ENCODE results near the gene ANKRD11. TPM values are rescaled to one million over a fixed set of nuclear protein-coding genes. Genes with fewer than 3 reads are reported as not detected.

ANKRD11 gene
- polyA plus RNA-seq, 1 donor (not counting 4 experiments of a cell fraction or from before 2014, with no cell fraction given): 30.1 TPM

DNA sequence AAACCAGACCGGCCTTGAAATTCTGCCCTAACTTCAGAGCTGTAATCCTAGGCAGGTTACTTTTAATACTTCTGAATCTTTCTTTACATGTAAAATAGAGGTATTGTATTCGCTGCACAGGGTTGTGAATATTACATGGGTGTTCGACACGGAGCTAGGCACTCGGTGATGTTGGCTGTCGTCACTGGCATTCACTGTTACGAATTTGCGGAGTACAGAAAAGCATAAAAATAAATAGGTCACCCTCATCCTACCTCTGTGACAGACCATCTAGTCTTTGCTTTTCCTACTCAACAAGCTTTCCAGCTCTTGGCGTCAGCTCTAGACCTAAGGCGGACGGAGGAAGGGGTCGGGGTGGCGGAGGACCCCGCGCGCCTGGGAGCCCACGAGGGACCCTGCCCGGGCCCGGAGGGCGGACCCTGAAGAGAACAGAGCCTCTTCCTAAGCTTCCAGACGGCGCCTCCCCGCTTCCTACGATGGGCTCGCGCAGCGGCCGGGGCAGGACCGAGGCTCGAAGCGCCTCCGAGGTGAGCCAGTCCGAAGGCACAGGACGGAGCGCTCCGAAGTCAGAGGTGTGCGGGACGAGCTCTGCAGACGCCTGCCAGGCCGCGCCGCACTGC, 17.0 kb upstream of the ANKRD11 start:
- dilution Hi-C loops (cut with MboI; ENCODE audit: extremely low pct_ligation_motif_present, low sequenced_read_pairs): no loop called here
- Histone ChIP-seq H3K4me2 (ENCODE audit: control insufficient read depth, extremely low read depth, insufficient read depth, low read depth, low read length) (peak overlapping the region; percentile 97), H3K9me3 (ENCODE audit: control insufficient read depth, low read depth, low read length) (no peaks in the 10 kb centered on the region), H3K27ac (ENCODE audit: control insufficient read depth, insufficient read depth, low read length) (peak overlapping the region; percentile 90), H3K36me3 (ENCODE audit: control insufficient read depth in 2 of 2, extremely low read depth in 1 of 2, insufficient read depth in 2 of 2, low read length in 2 of 2) (peaks cover 13% of the 10 kb centered on the region in 2 experiments), H3K9me1 (ENCODE audit: control insufficient read depth, extremely low read depth, insufficient read depth, low read length) (no peaks in the 10 kb centered on the region), H2AFZ (ENCODE audit: control insufficient read depth, low read length) (peak overlapping the region; percentile 56), H3K4me3 (ENCODE audit: control insufficient read depth in 2 of 3, extremely low read depth in 1 of 3, insufficient read depth in 2 of 3, low read depth in 1 of 3, low read length in 3 of 3) (peak overlapping the region; percentile 86 to 97 (median 87)), H4K20me1 (ENCODE audit: control insufficient read depth, extremely low read depth, insufficient read depth, low read length) (no peaks in the 10 kb centered on the region), H3K4me1 (ENCODE audit: control insufficient read depth, extremely low read depth, insufficient read depth, low read length) (peaks cover 38% of the 10 kb centered on the region), H3K27me3 (ENCODE audit: control insufficient read depth, extremely low read depth, insufficient read depth, low read length) (no peaks in the 10 kb centered on the region), H3K79me2 (ENCODE audit: control insufficient read depth, insufficient read depth, low read length) (peaks cover 46% of the 10 kb centered on the region), H3K9ac (ENCODE audit: control insufficient read depth, extremely low read depth, insufficient read depth, low read length) (peak overlapping the region; percentile 95)
- no peak for TF ChIP-seq EZH2 (IDR thresholded peaks at IDR 0.05; ENCODE audit: low read length)
- TF ChIP-seq, protein P1, sequence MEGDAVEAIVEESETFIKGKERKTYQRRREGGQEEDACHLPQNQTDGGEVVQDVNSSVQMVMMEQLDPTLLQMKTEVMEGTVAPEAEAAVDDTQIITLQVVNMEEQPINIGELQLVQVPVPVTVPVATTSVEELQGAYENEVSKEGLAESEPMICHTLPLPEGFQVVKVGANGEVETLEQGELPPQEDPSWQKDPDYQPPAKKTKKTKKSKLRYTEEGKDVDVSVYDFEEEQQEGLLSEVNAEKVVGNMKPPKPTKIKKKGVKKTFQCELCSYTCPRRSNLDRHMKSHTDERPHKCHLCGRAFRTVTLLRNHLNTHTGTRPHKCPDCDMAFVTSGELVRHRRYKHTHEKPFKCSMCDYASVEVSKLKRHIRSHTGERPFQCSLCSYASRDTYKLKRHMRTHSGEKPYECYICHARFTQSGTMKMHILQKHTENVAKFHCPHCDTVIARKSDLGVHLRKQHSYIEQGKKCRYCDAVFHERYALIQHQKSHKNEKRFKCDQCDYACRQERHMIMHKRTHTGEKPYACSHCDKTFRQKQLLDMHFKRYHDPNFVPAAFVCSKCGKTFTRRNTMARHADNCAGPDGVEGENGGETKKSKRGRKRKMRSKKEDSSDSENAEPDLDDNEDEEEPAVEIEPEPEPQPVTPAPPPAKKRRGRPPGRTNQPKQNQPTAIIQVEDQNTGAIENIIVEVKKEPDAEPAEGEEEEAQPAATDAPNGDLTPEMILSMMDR (optimal IDR thresholded peaks at IDR 0.05 in 1 of 3, IDR thresholded peaks at IDR 0.05 in 1 of 3, conservative IDR thresholded peaks at IDR 0.05 in 1 of 3; ENCODE audit: extremely low read depth in 1 of 3, insufficient read depth in 2 of 3, low read length in 3 of 3): no peak
- FAIRE-seq: no peak
- no peak for DNase-seq (ENCODE audit: low read depth, low spot score)

- Histone ChIP-seq H3K9ac (ENCODE audit: control insufficient read depth, extremely low read depth, insufficient read depth, low read length) (peak overlapping the region; percentile 95), H3K79me2 (ENCODE audit: control insufficient read depth, insufficient read depth, low read length) (peaks cover 43% of the 10 kb centered on the region), H2AFZ (ENCODE audit: control insufficient read depth, low read length) (no peak overlapping the region), H3K4me2 (ENCODE audit: control insufficient read depth, extremely low read depth, insufficient read depth, low read depth, low read length) (peak overlapping the region; percentile 97), H3K36me3 (ENCODE audit: control insufficient read depth in 2 of 2, extremely low read depth in 1 of 2, insufficient read depth in 2 of 2, low read length in 2 of 2) (peaks cover 10 to 13% of the 10 kb centered on the region in 2 experiments), H3K9me1 (ENCODE audit: control insufficient read depth, extremely low read depth, insufficient read depth, low read length) (no peaks in the 10 kb centered on the region), H4K20me1 (ENCODE audit: control insufficient read depth, extremely low read depth, insufficient read depth, low read length) (no peaks in the 10 kb centered on the region), H3K9me3 (ENCODE audit: control insufficient read depth, low read depth, low read length) (no peaks in the 10 kb centered on the region), H3K27me3 (ENCODE audit: control insufficient read depth, extremely low read depth, insufficient read depth, low read length) (no peaks in the 10 kb centered on the region), H3K4me1 (ENCODE audit: control insufficient read depth, extremely low read depth, insufficient read depth, low read length) (peaks cover 42% of the 10 kb centered on the region), H3K27ac (ENCODE audit: control insufficient read depth, insufficient read depth, low read length) (peak overlapping the region; percentile 90), H3K4me3 (ENCODE audit: control insufficient read depth in 2 of 3, extremely low read depth in 1 of 3, insufficient read depth in 2 of 3, low read depth in 1 of 3, low read length in 3 of 3) (peak overlapping the region; percentile 86 to 97 (median 87))
- no peak for DNase-seq (ENCODE audit: low read depth, low spot score)
- no peak for FAIRE-seq
- TF ChIP-seq, protein P1 (optimal IDR thresholded peaks at IDR 0.05 in 1 of 3, IDR thresholded peaks at IDR 0.05 in 1 of 3, conservative IDR thresholded peaks at IDR 0.05 in 1 of 3; ENCODE audit: extremely low read depth in 1 of 3, insufficient read depth in 2 of 3, low read length in 3 of 3): no peak
- TF ChIP-seq EZH2 (IDR thresholded peaks at IDR 0.05; ENCODE audit: low read length): no peak
- dilution Hi-C loops (cut with MboI; ENCODE audit: extremely low pct_ligation_motif_present, low sequenced_read_pairs): no loop called here
These were observed 16.4 kb upstream of the ANKRD11 start for GRCh38 chr16:89506791-89507191.
